IgD-negative memory B cell (primary cell): ENCODE measurements around the gene IWS1. TPM values are rescaled to one million over a fixed set of nuclear protein-coding genes. Genes with fewer than 3 reads are reported as not detected.
"Not testable (repeated sequence)": the region's sequence is repeated elsewhere in the genome, so short reads cannot be mapped to it uniquely, and the experiment has no call there.

Experiments
- H3K27ac Mint-ChIP-seq, 3 donors: one replicate each; pipeline ENCODE4 v1.8.0; 2020 to 2022; ENCODE audit warnings: mild to moderate bottlenecking in 3 of 3, mixed read lengths in 3 of 3, moderate library complexity in 1 of 3
- H3K27me3 Mint-ChIP-seq: one replicate; pipeline ENCODE4 v1.8.0; 2021; ENCODE audit warnings: mixed read lengths
- H3K36me3 Mint-ChIP-seq: one replicate; pipeline ENCODE4 v1.8.0; 2020; ENCODE audit warnings: mild to moderate bottlenecking, mixed read lengths
- H3K4me1 Mint-ChIP-seq, 3 donors: one replicate each; pipeline ENCODE4 v1.8.0; 2020 to 2022; ENCODE audit warnings: mixed read lengths in 3 of 3, mild to moderate bottlenecking in 1 of 3
- H3K4me3 Mint-ChIP-seq, 4 donors: one replicate each; pipeline ENCODE4 v1.8.0; 2020 to 2022; ENCODE audit warnings: mild to moderate bottlenecking in 4 of 4, mixed read lengths in 4 of 4, moderate library complexity in 3 of 4
- H3K9me3 Mint-ChIP-seq, 3 donors: one replicate each; pipeline ENCODE4 v1.8.0; 2020 to 2021; ENCODE audit warnings: mixed read lengths in 3 of 3, mild to moderate bottlenecking in 1 of 3
- polyA plus RNA-seq: library from polyadenylated mRNA; unstranded; fragments of 300-500 nt; fragmentation: Illumina TruSeq; gene quantifications from one replicate; pipeline ENCODE4 v1.2.3, GENCODE V29; 2021

IWS1 gene
- polyA plus RNA-seq, 1 donor from 2014 or later: 30.0 TPM

- Mint-ChIP-seq H3K27ac (no peak overlapping the region), H3K4me1 (peaks cover 0 to 1% (median 0%) of the 10 kb centered on the region in 3 donors), H3K9me3 (no peaks in the 10 kb centered on the region), H3K27me3 (no peaks in the 10 kb centered on the region), H3K36me3 (peaks cover 6% of the 10 kb centered on the region), H3K4me3 (peak overlapping the region in 1 of 4 donors; percentile 41)
These were observed 73.3 kb downstream of the IWS1 start for GRCh38 chr2:127453013-127453391.

- H3K4me3 Mint-ChIP-seq, H3K36me3 Mint-ChIP-seq, H3K4me1 Mint-ChIP-seq: not testable (repeated sequence)
These were observed 73.9 kb downstream of the IWS1 start for GRCh38 chr2:127452423-127452822.

GRCh38 chr2:127451981-127452380 lies 74.3 kb downstream of the IWS1 start:
- H3K27me3 Mint-ChIP-seq: no peaks in the 10 kb centered on the region
- H3K9me3 Mint-ChIP-seq: peaks cover 0 to 1% (median 0%) of the 10 kb centered on the region in 3 donors
- no peak overlapping the region for H3K4me3 Mint-ChIP-seq
- peaks cover 2% of the 10 kb centered on the region for H3K36me3 Mint-ChIP-seq
- H3K27ac Mint-ChIP-seq: no peak overlapping the region
- peaks cover 0 to 1% (median 0%) of the 10 kb centered on the region in 3 donors for H3K4me1 Mint-ChIP-seq

More at GRCh38 chr2:127452423-127452822, 73.9 kb downstream of the IWS1 start:
- not testable (repeated sequence) for H3K27me3 Mint-ChIP-seq, H3K27ac Mint-ChIP-seq, H3K9me3 Mint-ChIP-seq

- Mint-ChIP-seq H3K4me3 (no peak overlapping the region), H3K4me1 (no peaks in the 10 kb centered on the region), H3K36me3 (peaks cover 5% of the 10 kb centered on the region), H3K27me3 (no peaks in the 10 kb centered on the region), H3K27ac (no peak overlapping the region), H3K9me3 (peaks cover 1 to 6% (median 4%) of the 10 kb centered on the region in 3 donors)
These were observed 76.4 kb downstream of the IWS1 start for GRCh38 chr2:127449898-127450297.

GRCh38 chr2:127449414-127449813 lies 76.9 kb downstream of the IWS1 start:
- H3K27me3 Mint-ChIP-seq: no peaks in the 10 kb centered on the region
- no peak overlapping the region for H3K27ac Mint-ChIP-seq
- peaks cover 6% of the 10 kb centered on the region for H3K36me3 Mint-ChIP-seq
- no peaks in the 10 kb centered on the region for H3K4me1 Mint-ChIP-seq
- H3K9me3 Mint-ChIP-seq: peaks cover 1 to 6% (median 5%) of the 10 kb centered on the region in 3 donors
- no peak overlapping the region for H3K4me3 Mint-ChIP-seq

- no peak overlapping the region for H3K27ac Mint-ChIP-seq
- no peak overlapping the region for H3K4me3 Mint-ChIP-seq
- H3K36me3 Mint-ChIP-seq: peaks cover 6% of the 10 kb centered on the region
- no peaks in the 10 kb centered on the region for H3K4me1 Mint-ChIP-seq
- H3K27me3 Mint-ChIP-seq: no peaks in the 10 kb centered on the region
- peaks cover 1 to 6% (median 5%) of the 10 kb centered on the region in 3 donors for H3K9me3 Mint-ChIP-seq
These were observed 77.8 kb downstream of the IWS1 start for GRCh38 chr2:127448526-127448925.

GRCh38 chr2:127439343-127439742 lies 86.9 kb downstream of the IWS1 start:
- Mint-ChIP-seq H3K4me1 (no peaks in the 10 kb centered on the region), H3K36me3 (no peaks in the 10 kb centered on the region), H3K9me3 (peaks cover 0 to 8% (median 4%) of the 10 kb centered on the region in 3 donors), H3K27me3 (no peaks in the 10 kb centered on the region), H3K4me3 (no peak overlapping the region), H3K27ac (no peak overlapping the region)

- no peaks in the 10 kb centered on the region for H3K27me3 Mint-ChIP-seq
- H3K9me3 Mint-ChIP-seq: peaks cover 0 to 8% (median 4%) of the 10 kb centered on the region in 3 donors
These were observed 88.2 kb downstream of the IWS1 start for GRCh38 chr2:127437781-127438726.

GRCh38 chr2:127437056-127437455 lies 89.2 kb downstream of the IWS1 start:
- Mint-ChIP-seq H3K4me1 (no peaks in the 10 kb centered on the region), H3K27me3 (no peaks in the 10 kb centered on the region), H3K27ac (no peak overlapping the region)

More at GRCh38 chr2:127437781-127438726, 88.2 kb downstream of the IWS1 start:
- Mint-ChIP-seq H3K4me3 (no peak overlapping the region), H3K4me1 (no peaks in the 10 kb centered on the region), H3K36me3 (no peaks in the 10 kb centered on the region), H3K27ac (no peak overlapping the region)

GRCh38 chr2:127434515-127434914 lies 91.8 kb downstream of the IWS1 start:
- peak overlapping the region in 1 of 3 donors; percentile 59 for H3K27ac Mint-ChIP-seq
- H3K9me3 Mint-ChIP-seq: no peaks in the 10 kb centered on the region
- H3K4me1 Mint-ChIP-seq: no peaks in the 10 kb centered on the region
- H3K4me3 Mint-ChIP-seq: no peak overlapping the region
- H3K27me3 Mint-ChIP-seq: no peaks in the 10 kb centered on the region
- no peaks in the 10 kb centered on the region for H3K36me3 Mint-ChIP-seq

More at GRCh38 chr2:127437056-127437455, 89.2 kb downstream of the IWS1 start:
- Mint-ChIP-seq H3K36me3 (no peaks in the 10 kb centered on the region), H3K4me3 (no peak overlapping the region), H3K9me3 (peaks cover 0 to 8% (median 4%) of the 10 kb centered on the region in 3 donors)

- no peak overlapping the region for H3K27ac Mint-ChIP-seq
These were observed 94.8 kb downstream of the IWS1 start for GRCh38 chr2:127431408-127432023.

More at GRCh38 chr2:127431408-127432023, 94.8 kb downstream of the IWS1 start:
- no peaks in the 10 kb centered on the region for H3K9me3 Mint-ChIP-seq
- H3K4me3 Mint-ChIP-seq: no peak overlapping the region
- H3K27me3 Mint-ChIP-seq: no peaks in the 10 kb centered on the region
- no peaks in the 10 kb centered on the region for H3K4me1 Mint-ChIP-seq
- H3K36me3 Mint-ChIP-seq: peaks cover 3% of the 10 kb centered on the region

Other genes starting within 250 kb of the IWS1 start
- 24.7 TPM for gene ERCC3, start 232.3 kb downstream of the IWS1 start, polyA plus RNA-seq
- 66.8 TPM for gene MAP3K2, start 138.5 kb downstream of the IWS1 start, polyA plus RNA-seq
- gene PROC, start 108.1 kb downstream of the IWS1 start, polyA plus RNA-seq: not detected
- gene MYO7B, start 9.2 kb upstream of the IWS1 start, polyA plus RNA-seq: 1.1 TPM
- gene GPR17, start 119.7 kb upstream of the IWS1 start, polyA plus RNA-seq: not detected
- 35.1 TPM for gene LIMS2, start 149.0 kb upstream of the IWS1 start, polyA plus RNA-seq
- not detected for gene SFT2D3, start 175.0 kb upstream of the IWS1 start, polyA plus RNA-seq